Adrenal gland (tissue), 12 donors: ENCODE measurements around the gene HES5. TPM values are rescaled to one million over a fixed set of nuclear protein-coding genes. Genes with fewer than 3 reads are reported as not detected.

Source experiments
- DNase-seq, 7 donors: peaks; one replicate each; pipeline ENCODE4 v3.0.0-alpha.2; 2019 to 2020
- H3K27ac ChIP-seq, 5 donors: fragments of 200-600 bp; sonication (generic) in 4 of 5; 1 replicate in 3 of 5; 2 replicates in 2 of 5; pipeline versions ENCODE4 v1.5.1 to v1.8.0; 2016 to 2020; ENCODE audit warnings: mild to moderate bottlenecking in 1 of 5
- H3K27me3 ChIP-seq: fragments of 200-600 bp; 2 replicates; pipeline ENCODE4 v1.8.0; 2021
- H3K36me3 ChIP-seq, 2 donors: fragments of 200-600 bp; replicated peaks in 1 of 2; 1 replicate in 1 of 2; 2 replicates in 1 of 2; pipeline versions ENCODE4 v1.5.1 to v1.8.0; 2018 to 2022
- H3K4me1 ChIP-seq, 2 donors: fragments of 200-600 bp; replicated peaks in 1 of 2; 1 replicate in 1 of 2; 2 replicates in 1 of 2; pipeline versions ENCODE4 v1.5.1 to v1.8.0; 2018 to 2021
- H3K4me3 ChIP-seq, 4 donors: fragments of 200-600 bp; sonication (generic) in 3 of 4; one replicate each; pipeline ENCODE4 v1.5.1; 2016 to 2018
- H3K9me3 ChIP-seq, 3 donors: fragments of 200-600 bp; sonication (generic) in 1 of 3; replicated peaks in 1 of 3; 1 replicate in 2 of 3; 2 replicates in 1 of 3; pipeline versions ENCODE4 v1.5.1 to v1.8.0; 2016 to 2021
- CTCF ChIP-seq, 6 experiments: fragments of 450-650 bp in 4 of 6; fragments of 200-600 bp in 2 of 6; sonication (generic) in 1 of 6; IDR thresholded peaks; 1 replicate in 5 of 6; 2 replicates in 1 of 6; pipeline versions ENCODE4 v1.5.1 to v1.8.0; 2016 to 2021; ENCODE audit warnings: antibody characterized with exemption in 6 of 6, mild to moderate bottlenecking in 2 of 6, moderate library complexity in 1 of 6
- POLR2A ChIP-seq, 2 donors: fragments of 450-650 bp; IDR thresholded peaks; one replicate each; pipeline ENCODE4 v1.6.1; 2017; ENCODE audit warnings: antibody characterized with exemption in 2 of 2, mild to moderate bottlenecking in 2 of 2, moderate library complexity in 1 of 2
- WGBS, 4 donors: extraction: QIAGEN DNeasy Blood & Tissue Kit in 2 of 4; methylation state at CpG; one replicate each; pipeline versions ENCODE4 v1.1.5 to v1.1.7; 2013 to 2017; 5-methylcytosine and 5-hydroxymethylcytosine counted together
- intact Hi-C, 2 donors: fragments of 100-400 bp; cut with DNase I; formaldehyde crosslinking; loops; one replicate each; pipeline versions ENCODE4 v1.14.1 to v1.15.0; 2022 to 2023
- polyA plus RNA-seq, 3 donors: library from polyadenylated mRNA; stranded (reverse); fragments of 200-250 nt in 2 of 3; fragments of 350-450 nt in 1 of 3; fragmentation: Illumina TruSeq in 1 of 3; extraction: RNeasy Lipid Tissue Mini Kit (QIAGEN cat#74804) in 1 of 3; gene quantifications; one replicate each; pipeline ENCODE4 v1.2.3, GENCODE V29; 2013 to 2014
- total RNA-seq, 9 donors: library from RNA; depleted of rRNA in 4 of 9; stranded (reverse); fragments of >200 nt in 4 of 9; fragments of 120-200 nt in 1 of 9; fragmentation: NEBNext Ultra II Directional in 1 of 9; extraction: Animal tissue kit (Norgen Biotek cat#: 25700) in 1 of 9; gene quantifications; one replicate each; pipeline versions ENCODE4 v1.1.0 to v1.2.4, GENCODE V29; 2013 to 2023
- donor health status: healthy with polysubstance abuse.
- donor health status: Bipolar disorder and iron deficiency.
- donor health status: DM: yes; HTN: yes; CAD: no.
- donor health status: DM: no; HTN: no; CAD: no.
- donor health status: DM: no; HTN: no; CAD: no.
- donor health status: DM: yes; HTN: yes; CAD: no.

HES5 gene
- total and polyA plus RNA-seq, 12 donors, result 0.28 TPM; not detected in 11

GRCh38 chr1:2532485-2533160 lies 2.6 kb upstream of the HES5 start:
- WGBS, 4 donors, result 52 to 100% (median 71%) methylated on average over 1 to 23 of the region's 23 CpGs
- Histone ChIP-seq H3K27ac (no peak overlapping the region), H3K27me3 (peaks cover 36% of the 10 kb centered on the region), H3K4me3 (no peak overlapping the region), H3K9me3 (no peaks in the 10 kb centered on the region), H3K4me1 (peaks cover 5 to 24% of the 10 kb centered on the region in 2 donors), H3K36me3 (no peaks in the 10 kb centered on the region)
- TF ChIP-seq CTCF (IDR thresholded peaks at IDR 0.05) (no peak), POLR2A (IDR thresholded peaks at IDR 0.05) (no peak)
- intact Hi-C loops, result loop anchor here in 1 of 2 donors (5.0 kb wide), 1 partner anchor 70 kb away; no protein-coding TSS in a partner anchor
- no peak for DNase-seq

- no peak overlapping the region for H3K27ac ChIP-seq
- peak in 2 of 7 donors; percentile 40 to 41 for DNase-seq
- peak overlapping the region in 1 of 4 donors; percentile 42 for H3K4me3 ChIP-seq
- TF ChIP-seq CTCF (IDR thresholded peaks at IDR 0.05), result no peak
- no peak for TF ChIP-seq POLR2A (IDR thresholded peaks at IDR 0.05)
- H3K36me3 ChIP-seq, result no peaks in the 10 kb centered on the region
- intact Hi-C loops, result loop anchor here in 1 of 2 donors (5.0 kb wide), 1 partner anchor 68 kb away; no protein-coding TSS in a partner anchor
- 17 to 23% (median 18%) methylated on average over 9 to 30 of the region's 30 CpGs for WGBS, 4 donors
- H3K4me1 ChIP-seq, result peaks cover 13 to 36% of the 10 kb centered on the region in 2 donors
- no peaks in the 10 kb centered on the region for H3K9me3 ChIP-seq
- H3K27me3 ChIP-seq, result peaks cover 36% of the 10 kb centered on the region
Measured at GRCh38 chr1:2530513-2531361, 674 bp upstream of the HES5 start.

GRCh38 chr1:2528966-2529783 lies 888 bp downstream of the HES5 start:
- H3K9me3 ChIP-seq, result no peaks in the 10 kb centered on the region
- intact Hi-C loops, result no loop called here
- TF ChIP-seq POLR2A (IDR thresholded peaks at IDR 0.05) (no peak), CTCF (IDR thresholded peaks at IDR 0.05) (peak in 1 of 6 experiments; percentile 23)
- peak in 3 of 7 donors; percentile 45 to 68 (median 46) for DNase-seq
- H3K4me1 ChIP-seq, result peaks cover 28 to 51% of the 10 kb centered on the region in 2 donors
- peaks cover 33% of the 10 kb centered on the region for H3K27me3 ChIP-seq
- 8 to 73% (median 13%) methylated on average over 12 to 84 of the region's 84 CpGs for WGBS, 4 donors
- H3K27ac ChIP-seq, result no peak overlapping the region
- no peaks in the 10 kb centered on the region for H3K36me3 ChIP-seq
- peak overlapping the region in 1 of 4 donors; percentile 42 for H3K4me3 ChIP-seq
